GDM1 (cell line): Measurements from ENCODE around the gene OR13G1.
"Not testable (repeated sequence)": the region's sequence is repeated elsewhere in the genome, so short reads cannot be mapped to it uniquely, and the experiment has no call there.

ENCODE experiments used
- DNase-seq: peaks from one replicate; lab custom pipeline; 2025; lab: John Stamatoyannopoulos, UW

The OR13G1 gene, protein sequence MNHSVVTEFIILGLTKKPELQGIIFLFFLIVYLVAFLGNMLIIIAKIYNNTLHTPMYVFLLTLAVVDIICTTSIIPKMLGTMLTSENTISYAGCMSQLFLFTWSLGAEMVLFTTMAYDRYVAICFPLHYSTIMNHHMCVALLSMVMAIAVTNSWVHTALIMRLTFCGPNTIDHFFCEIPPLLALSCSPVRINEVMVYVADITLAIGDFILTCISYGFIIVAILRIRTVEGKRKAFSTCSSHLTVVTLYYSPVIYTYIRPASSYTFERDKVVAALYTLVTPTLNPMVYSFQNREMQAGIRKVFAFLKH

DNA sequence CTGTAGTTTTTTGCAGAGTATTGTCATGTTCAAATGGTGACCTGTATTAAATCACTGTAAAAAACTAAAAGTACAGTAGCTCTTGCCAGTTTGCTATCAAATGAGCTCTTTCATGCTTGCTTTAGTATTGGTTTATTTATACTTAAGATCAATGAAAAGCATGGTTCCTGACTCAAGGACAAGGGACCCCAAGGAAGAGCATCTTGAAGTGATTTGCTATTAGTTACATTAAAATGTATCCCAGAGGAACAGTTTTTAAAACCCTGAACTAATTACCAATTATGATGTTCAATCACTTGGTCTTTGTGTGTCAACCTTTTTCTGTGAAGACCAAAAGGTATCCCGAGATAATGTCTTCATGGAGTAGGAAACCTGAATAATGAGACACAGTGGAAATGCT is at the start of gene OR13G1:
TSS of gene OR13G1 (minus strand) at position 101 of the 400 bp plus-strand sequence. CDS start 6,698 bp downstream, outside the sequence.
- no peak for DNase-seq

DNA sequence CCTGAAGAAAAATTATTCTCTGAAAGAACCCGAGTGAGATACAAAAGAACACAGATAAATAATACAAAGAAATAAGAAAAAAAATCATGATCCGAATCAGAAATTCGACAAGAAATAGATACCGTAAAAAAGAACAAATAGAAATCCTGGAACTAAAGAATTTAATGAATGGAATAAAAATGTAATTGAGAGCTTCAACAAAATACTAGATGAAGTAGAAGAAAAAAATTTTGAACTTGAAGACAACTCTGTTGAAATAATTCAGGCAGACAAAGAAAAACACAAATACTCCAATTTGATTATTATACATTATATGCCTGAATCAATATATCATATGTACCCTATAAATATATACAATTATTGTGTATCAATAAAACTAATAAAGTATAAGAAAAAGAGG is 41.7 kb upstream of the OR13G1 start:
- DNase-seq: no peak

DNA sequence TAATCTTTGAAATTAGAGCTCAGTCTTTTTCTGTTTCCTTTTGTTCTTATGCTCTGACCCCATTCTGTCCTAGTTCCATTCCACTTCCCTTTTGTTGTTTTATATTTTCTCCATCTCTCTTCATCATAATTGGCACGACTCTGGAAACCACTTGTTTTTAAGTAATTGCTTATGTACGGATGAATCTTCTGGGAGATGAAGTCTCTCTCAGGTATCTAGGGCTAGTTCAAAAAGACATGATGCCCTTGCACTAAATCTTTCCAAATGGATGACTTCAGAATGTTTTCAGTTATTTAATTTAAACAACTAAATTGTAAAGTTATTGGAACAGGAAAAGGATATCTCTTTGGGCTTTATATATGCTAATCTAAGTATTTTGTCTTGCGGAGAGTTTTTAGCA is 37.0 kb upstream of the OR13G1 start, which contains the start of gene OR6F1:
TSS of gene OR6F1 (minus strand) at position 101 of the 400 bp plus-strand sequence. CDS start 3,891 bp downstream, outside the sequence.
- DNase-seq: no peak

DNA sequence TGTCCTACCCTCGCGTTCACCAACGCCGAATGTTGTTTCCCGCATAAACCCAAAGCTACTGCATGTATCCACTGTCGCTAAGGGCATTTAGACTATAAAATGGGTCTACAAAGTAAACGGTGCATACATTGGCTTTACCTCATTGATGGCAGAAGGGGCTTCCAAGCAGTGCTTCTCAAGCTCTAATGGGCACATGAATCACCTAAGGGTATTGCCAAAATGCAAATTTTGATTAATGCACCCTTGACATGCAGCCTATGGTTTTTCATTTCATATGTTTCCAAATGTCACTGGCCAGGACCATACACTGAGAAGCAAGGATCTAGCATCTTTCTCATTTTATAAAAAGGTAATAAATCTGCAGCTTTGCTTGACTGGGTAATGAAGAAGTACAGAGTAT is 34.2 kb upstream of the OR13G1 start:
- DNase-seq: no peak

DNA sequence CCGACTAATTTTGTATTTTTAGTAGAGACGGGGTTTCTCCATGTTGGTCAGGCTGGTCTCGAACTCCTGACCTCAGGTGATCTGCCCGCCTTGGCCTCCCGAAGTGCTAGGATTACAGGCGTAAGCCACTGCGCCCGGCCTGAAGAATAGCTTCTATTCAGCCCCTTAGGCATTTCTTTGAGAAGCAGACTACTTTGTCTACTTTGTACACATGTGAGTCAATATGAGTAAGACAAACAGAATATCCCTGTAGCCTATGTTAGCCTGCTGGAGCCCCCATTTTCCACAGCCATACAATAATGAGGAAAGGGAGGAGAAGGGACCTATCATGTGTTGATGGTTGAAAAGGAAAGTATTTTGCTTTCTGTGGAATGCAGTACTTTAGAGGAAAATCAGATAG is 31.1 kb upstream of the OR13G1 start:
- DNase-seq: not testable (repeated sequence)

DNA sequence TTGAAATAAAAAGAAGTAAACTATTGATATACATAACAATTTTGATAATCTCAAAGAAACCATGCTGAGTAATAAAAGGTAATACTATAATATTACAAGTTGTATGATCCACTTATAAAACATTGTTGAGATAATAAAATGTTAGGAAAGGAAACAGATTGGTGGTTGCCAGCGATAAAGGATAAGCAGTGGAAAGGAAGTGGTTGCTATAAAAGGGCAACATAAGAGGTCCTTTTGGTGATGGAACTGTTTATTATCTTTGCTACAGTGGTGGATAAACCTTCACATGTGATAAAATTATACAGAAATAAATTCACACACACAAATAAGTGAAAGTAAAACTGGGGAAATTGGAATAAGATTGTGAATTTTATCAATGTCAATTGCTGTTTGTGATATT is 21.8 kb upstream of the OR13G1 start:
- no peak for DNase-seq

DNA sequence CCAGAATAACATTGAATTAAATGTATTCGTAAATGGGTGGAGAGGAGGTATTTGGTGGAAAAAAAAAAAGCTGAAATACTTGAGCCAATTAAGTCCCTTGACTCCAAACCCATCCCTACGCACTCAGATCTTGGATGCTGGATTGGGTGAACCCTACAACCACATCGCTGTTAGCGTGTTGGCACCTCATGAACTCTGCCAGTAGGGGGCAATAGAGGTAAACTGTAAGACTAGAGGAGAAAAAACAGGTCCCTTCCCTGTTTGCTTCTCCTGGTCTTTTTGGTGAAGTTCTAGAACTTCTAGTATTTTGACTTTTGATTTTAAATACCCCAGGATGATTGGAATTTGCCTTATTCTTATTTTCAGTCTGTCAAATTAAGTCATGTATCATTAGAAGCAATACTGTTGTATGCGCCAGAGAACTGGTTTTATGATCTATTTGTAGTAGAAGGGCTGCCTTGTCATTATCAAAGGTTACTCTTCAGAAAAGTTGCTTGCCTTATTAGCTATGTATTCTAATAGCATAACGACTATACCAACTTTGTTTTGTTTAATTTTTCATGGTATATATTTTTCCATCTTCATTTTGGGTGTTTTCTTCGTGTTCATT is 1.9 kb upstream of the OR13G1 start:
- DNase-seq: peak; percentile 40

DNA sequence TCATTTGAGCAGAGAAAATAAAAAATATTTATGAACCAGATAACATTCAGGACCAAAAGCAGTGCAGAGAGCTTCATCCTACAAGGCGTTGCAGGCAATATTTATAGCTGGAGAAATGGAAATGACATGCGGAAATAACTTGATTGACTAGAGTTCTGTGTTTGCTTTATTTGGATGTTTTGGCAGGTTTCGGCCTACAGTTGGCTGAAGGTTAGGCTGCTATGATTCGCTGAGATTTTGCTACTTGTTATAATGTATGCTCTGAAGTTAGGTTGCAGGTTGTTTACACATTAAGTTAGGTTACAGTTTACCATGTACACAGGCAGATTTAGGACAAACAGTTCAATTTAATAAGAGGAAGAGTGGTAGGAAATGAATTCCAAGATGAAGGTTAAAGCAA is 632 bp upstream of the OR13G1 start:
- no peak for DNase-seq

DNA sequence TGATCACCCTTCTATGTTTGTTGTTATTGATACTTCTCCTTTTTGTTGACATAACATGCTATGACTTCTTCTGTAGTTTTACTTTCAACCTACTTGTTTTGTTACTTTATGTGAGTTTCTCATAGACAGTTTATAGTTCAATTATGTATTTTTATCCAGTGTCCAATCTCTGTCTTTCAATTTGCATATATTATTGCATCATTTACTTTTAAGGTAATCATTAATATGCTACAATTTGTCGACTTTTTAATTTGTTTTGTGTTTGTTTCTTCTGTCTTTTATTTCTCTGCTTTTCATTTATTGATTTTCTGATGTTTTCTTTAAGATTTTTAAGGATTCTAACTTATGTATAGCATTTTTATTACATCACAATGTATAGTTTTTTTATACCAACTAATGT is 10.3 kb downstream of the OR13G1 start:
- no peak for DNase-seq

DNA sequence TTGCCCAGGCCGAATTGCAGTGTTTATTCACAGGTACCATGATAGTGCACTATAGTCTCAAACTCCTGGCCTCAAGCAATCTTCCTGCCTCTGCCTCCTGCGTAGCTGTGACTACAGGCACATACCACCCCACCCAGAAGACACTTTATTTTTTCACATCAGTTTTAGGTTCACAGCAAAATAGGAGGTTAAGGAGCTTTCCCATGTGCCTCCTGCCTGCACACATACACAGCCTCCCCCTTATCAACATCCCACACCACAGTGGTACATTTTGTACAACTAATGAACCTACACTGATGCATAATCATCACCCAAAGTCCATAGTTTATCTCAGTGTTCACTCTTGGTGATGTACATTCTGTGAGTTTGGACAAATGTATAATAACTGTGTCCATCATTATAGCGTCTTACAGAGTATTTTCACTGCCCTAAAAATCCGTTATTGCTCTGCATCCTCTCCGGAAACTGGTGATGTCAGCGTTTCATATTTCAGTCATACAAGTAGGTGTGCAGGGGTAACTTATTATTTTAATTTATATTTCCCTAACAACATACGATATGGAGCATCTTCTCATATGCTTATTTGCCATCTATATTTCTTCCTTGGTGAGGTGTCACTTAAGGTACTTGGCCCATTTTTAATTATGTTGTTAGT is 23.2 kb downstream of the OR13G1 start:
- no peak for DNase-seq

DNA sequence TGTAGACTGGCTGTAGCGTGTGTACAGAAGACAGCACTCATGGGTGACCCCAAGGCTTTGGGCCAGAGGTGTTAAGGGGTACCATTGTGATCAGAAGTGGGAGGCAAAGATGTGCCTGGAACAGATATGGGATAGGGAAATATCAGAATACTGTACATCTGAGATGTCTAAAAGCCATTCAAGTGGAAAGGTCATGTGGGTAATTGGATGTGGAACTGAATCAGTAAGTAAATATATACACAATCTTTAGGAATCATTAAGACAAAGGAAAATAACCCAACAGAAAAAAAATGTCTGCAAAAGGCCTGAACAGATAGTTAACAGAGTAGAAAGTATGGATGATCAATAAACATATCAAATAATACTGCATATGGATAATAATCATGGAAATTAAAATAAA is 26.5 kb downstream of the OR13G1 start:
- no peak for DNase-seq

DNA sequence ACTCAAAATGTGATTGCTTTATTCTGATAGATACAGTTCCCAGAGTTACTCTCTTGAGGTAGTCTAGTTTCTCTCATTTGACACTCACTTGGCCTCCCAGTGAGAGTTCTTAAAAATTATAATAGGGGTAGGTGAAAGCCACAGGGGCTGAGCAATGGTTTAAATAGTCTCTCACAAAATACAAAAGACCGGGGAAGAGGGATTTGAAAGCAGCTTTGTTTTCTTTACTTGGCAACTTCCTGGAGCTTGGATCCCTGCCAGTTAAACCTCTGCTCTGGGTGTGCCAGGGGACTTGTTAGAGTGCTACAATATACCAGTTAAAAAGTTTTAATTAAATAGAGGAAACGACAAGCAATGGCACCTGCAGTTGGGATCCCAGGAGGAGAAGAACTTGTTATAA is 31.7 kb downstream of the OR13G1 start:
- DNase-seq: no peak

DNA sequence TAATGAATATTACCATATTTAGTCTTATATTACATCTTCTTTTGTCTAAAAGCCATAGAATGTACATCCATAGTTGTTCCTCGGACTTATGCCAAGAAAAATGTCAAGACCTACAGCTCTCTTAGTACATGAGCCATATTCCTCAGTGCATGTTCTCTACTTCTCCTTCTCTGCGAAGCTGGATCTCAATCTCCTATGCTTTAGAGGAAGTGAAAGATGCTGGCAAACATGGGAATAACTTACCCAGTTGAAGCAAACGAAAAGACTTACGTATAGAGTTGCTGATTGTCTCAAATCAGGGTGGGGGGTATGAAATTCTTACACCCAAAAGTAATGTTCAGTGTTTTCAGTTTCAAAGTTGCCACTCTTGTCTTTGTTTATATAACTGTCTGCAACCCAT is 32.7 kb downstream of the OR13G1 start:
- no peak for DNase-seq

DNA sequence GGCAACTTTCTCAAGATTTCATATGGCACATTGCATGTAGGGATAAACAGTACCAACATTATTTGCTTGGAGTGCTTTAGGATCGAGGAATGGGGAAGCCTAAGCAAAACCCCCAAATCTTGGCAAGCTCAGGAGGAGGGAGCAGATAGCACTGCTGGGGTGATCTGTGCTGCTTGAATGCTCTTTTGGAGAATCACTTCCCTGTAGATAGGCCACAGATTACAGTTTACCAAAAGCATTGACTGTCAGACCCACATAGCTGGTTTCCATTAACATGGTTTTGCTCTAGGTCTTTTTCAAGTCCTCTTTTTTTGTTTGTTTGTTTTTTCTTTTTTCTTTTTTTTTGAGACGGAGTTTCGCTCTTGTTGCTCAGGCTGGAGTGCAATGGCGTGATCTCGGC is 36.8 kb downstream of the OR13G1 start:
- no peak for DNase-seq

DNA sequence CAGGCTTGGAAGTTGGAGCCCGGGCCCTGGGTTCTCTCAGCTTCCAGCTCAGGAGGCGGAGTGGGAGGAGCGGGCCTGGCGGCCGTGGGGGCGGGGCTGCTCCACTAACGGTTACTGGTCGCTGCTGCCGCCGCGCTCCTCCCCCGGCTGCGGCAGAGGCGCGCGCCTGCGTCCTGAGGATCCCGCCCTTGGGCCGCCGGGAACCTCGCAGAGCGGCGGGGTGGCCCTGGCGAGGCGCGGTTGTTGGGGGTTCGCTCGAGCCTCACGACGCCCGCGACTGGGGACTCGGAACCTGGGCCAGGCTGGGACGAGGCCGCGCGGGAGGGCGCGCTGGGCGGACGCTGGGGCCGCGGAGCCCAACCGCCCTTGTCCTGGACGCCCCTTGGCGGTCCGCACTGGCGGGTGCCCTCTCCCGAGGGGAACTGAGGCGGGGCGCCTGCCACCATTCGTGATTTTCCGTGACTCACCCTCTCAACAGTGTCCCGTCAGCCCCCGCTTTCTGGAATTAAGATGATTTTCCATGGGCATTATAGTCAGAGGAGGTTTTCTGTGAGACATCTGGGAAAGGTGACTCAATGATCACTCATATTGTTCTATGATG is 40.1 kb downstream of the OR13G1 start:
- no peak for DNase-seq

DNA sequence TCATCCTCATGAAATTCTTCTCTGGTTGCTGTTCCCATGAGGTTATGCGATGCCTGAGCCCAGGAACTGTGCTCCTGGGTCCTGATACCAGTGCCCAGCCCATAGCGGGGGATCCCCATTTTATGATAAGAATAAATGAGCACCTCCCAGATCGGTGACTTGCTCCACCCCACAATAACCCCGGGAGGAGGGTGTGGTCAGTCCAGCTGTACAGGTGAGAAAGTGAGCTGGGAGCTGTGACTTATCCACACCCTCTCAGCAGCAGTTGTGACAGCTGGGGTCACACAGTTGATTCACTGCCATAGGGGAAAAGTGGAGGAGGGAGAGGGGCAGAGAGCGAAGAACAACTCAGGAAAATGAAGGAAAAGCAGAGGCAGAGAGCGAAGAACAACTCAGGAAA is 40.8 kb downstream of the OR13G1 start:
- no peak for DNase-seq

DNA sequence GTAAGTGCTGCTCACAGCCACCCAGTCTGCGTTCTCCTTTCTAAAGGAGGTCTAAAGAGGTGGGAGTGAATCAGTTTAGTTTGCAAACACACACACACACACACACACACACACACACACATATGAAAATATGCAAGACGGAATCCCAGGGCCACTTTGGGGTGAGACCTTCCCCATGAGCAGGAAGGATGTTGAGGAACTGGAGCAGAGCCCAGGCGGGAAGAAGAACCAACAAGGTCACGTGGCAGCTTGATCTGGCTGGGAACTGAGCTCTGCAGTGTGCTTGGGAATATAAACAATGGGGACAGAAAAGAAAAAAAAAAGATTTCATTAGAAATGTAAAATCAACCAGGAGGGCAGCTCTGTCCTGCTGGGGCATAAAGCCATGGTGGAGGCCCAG is 41.5 kb downstream of the OR13G1 start:
- DNase-seq: no peak

DNA sequence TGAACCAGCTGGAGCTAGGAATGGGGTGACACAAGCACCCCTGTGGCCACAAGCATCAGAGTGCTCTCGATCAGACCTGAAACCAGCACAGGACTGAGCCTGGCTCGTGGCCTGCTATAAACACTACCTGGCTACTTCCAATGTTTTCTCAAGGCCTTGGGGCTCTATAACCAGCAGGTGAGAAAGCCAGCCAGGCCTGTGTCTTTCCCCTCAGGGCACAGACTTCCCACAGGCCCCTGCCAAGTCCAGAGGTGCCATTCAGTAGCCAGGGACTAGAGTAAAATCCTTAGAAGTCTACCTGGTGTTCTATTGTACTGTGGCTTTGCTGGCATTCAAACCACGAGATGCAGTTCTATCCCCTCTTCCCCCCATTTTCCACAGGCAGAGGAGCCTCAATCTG is 51.6 kb downstream of the OR13G1 start:
- DNase-seq: no peak
